Small intestine (tissue), 7 donors: Measurements from ENCODE around the gene ZNF441. TPM values are rescaled to one million over a fixed set of nuclear protein-coding genes. Genes with fewer than 3 reads are reported as not detected.
A peak's percentile ranks its signal among the peaks of the same experiment; 100 is the strongest.

Experiments
- DNase-seq, 2 donors: peaks; one replicate each; pipeline versions ENCODE4 v3.0.0 to v3.0.0-alpha.2; 2013
- FAIRE-seq: peaks from 2 replicates; lab custom pipeline; 2012; peaks lifted over from hg19 to GRCh38; lab: Jason Lieb, UNC
- H3K27ac ChIP-seq, 3 donors: one replicate each; pipeline ENCODE4 v1.5.1; 2013; ENCODE audit warnings: low read length in 2 of 3, mild to moderate bottlenecking in 2 of 3, control low read depth in 1 of 3, inconsistent platforms in 1 of 3, low read depth in 1 of 3, moderate library complexity in 1 of 3
- H3K27me3 ChIP-seq, 3 donors: one replicate each; pipeline ENCODE4 v1.6.1; 2013; ENCODE audit warnings: low read length in 3 of 3, inconsistent platforms in 1 of 3; ENCODE audit not compliant: control insufficient read depth in 3 of 3, insufficient read depth in 3 of 3
- H3K36me3 ChIP-seq, 3 donors: one replicate each; pipeline ENCODE4 v1.6.1; 2013; ENCODE audit warnings: low read length in 3 of 3, inconsistent platforms in 1 of 3, low read depth in 1 of 3, mild to moderate bottlenecking in 1 of 3, moderate library complexity in 1 of 3; ENCODE audit not compliant: control insufficient read depth in 3 of 3, insufficient read depth in 2 of 3
- H3K4me1 ChIP-seq, 3 donors: one replicate each; pipeline ENCODE4 v1.6.1; 2013; ENCODE audit warnings: low read length in 2 of 3, inconsistent platforms in 1 of 3, low read depth in 1 of 3, mild to moderate bottlenecking in 1 of 3, moderate library complexity in 1 of 3; ENCODE audit not compliant: control insufficient read depth in 3 of 3, insufficient read depth in 2 of 3
- H3K4me3 ChIP-seq, 3 donors: one replicate each; pipeline ENCODE4 v1.5.1; 2013; ENCODE audit warnings: low read length in 3 of 3, control low read depth in 1 of 3, inconsistent platforms in 1 of 3, low read depth in 1 of 3, mild to moderate bottlenecking in 1 of 3, moderate library complexity in 1 of 3
- H3K9me3 ChIP-seq, 2 donors: one replicate each; pipeline ENCODE4 v1.6.1; 2013; ENCODE audit warnings: low read depth in 1 of 2, low read length in 1 of 2; ENCODE audit not compliant: control insufficient read depth in 2 of 2, insufficient read depth in 1 of 2
- WGBS, 3 donors: extraction: QIAGEN DNeasy Blood & Tissue Kit; methylation state at CpG; one replicate each; pipeline ENCODE4 v1.1.7; 2013; 5-methylcytosine and 5-hydroxymethylcytosine counted together
- polyA plus RNA-seq, 4 donors: library from polyadenylated mRNA; stranded (reverse) in 3 of 4; unstranded in 1 of 4; fragments of 200-250 nt in 3 of 4; fragments of 120-200 nt in 1 of 4; gene quantifications; one replicate each; pipeline versions ENCODE4 v1.2.1 to v1.2.3, GENCODE V29; 2013
- donor health status: healthy with polysubstance abuse.
- donor health status: control.
- donor health status: control.
- donor health status: Bipolar disorder and iron deficiency.
- donor health status: healthy.

ZNF441 gene
- polyA plus RNA-seq, 4 donors = 1.4 to 7.5 (median 2.1) TPM

GRCh38 chr19:11738746-11739620, 27.8 kb upstream of the ZNF441 start, which contains the start of gene ZNF823:
TSS of gene ZNF823 (minus strand) at chr19:11738946. CDS start at chr19:11738819, 127 bp downstream.
- FAIRE-seq (peak; percentile 77), DNase-seq (peak; percentile 100)
- Histone ChIP-seq H3K36me3 (peaks cover 0 to 2% (median 0%) of the 10 kb centered on the region in 3 donors), H3K27me3 (no peaks in the 10 kb centered on the region), H3K4me3 (peak within 1 kb of the TSS; percentile 81 to 97 (median 91)), H3K27ac (peak within 1 kb of the TSS; percentile 94 to 96 (median 95)), H3K4me1 (peaks cover 4 to 11% (median 8%) of the 10 kb centered on the region in 3 donors), H3K9me3 (no peaks in the 10 kb centered on the region)
- 1% methylated on average over 31 to 35 of the region's 35 CpGs for WGBS, 3 donors

DNA sequence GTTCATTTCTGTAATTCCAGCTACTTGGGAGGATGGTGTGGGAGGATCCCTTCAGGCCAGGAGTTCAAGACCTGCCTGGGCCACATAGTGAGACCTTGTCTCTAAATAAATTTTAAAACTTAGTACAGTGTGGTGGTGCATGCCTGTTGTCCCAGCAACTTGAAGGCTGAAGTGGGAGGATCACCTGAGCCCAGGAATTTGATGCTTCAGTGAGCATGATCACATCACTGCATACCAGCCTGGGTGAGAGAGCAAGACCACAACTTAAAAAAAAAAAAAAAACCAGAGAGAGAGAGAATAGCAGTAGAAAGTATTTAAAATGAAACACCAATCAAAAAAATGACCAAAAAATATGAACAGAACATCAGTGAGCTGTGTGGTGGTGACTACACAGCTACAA, 20.9 kb upstream of the ZNF441 start:
- no peak for FAIRE-seq
- H3K27ac ChIP-seq = no peak overlapping the region
- H3K4me1 ChIP-seq = no peaks in the 10 kb centered on the region
- peaks cover 0 to 13% of the 10 kb centered on the region in 2 donors for H3K9me3 ChIP-seq
- no peaks in the 10 kb centered on the region for H3K27me3 ChIP-seq
- H3K36me3 ChIP-seq = no peaks in the 10 kb centered on the region
- H3K4me3 ChIP-seq = no peak overlapping the region
- no peak for DNase-seq

GRCh38 chr19:11747277-11747676, 19.5 kb upstream of the ZNF441 start:
- no peaks in the 10 kb centered on the region for H3K4me1 ChIP-seq
- no peak overlapping the region for H3K27ac ChIP-seq
- no peak for DNase-seq
- 48 to 80% (median 61%) methylated on average over 1 of the region's 1 CpG for WGBS, 3 donors
- no peak overlapping the region for H3K4me3 ChIP-seq
- peaks cover 0 to 13% of the 10 kb centered on the region in 2 donors for H3K9me3 ChIP-seq
- no peaks in the 10 kb centered on the region for H3K36me3 ChIP-seq
- no peaks in the 10 kb centered on the region for H3K27me3 ChIP-seq
- FAIRE-seq = no peak

DNA sequence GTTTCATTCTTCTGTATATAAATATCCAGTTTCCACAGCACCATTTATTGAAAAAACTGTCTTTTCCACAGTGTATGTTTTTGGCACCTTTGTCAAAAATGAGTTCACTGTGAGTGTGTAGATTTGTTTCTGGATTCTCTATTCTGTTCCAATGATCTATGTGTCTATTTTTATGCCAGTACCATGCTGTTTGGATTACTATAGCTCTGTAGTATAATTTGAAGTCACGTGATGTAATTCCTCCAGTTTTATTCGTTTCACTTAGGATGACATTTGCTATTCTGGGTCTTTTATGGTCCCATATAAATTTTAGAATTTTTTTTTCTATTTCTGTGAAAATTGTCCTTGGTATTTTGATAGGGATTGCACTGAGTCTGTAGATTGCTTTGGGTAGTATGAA, 17.0 kb upstream of the ZNF441 start:
- no peaks in the 10 kb centered on the region for H3K36me3 ChIP-seq
- no peaks in the 10 kb centered on the region for H3K27me3 ChIP-seq
- no peaks in the 10 kb centered on the region for H3K4me1 ChIP-seq
- H3K4me3 ChIP-seq = no peak overlapping the region
- peaks cover 0 to 13% of the 10 kb centered on the region in 2 donors for H3K9me3 ChIP-seq
- FAIRE-seq = no peak
- no peak overlapping the region for H3K27ac ChIP-seq
- WGBS, 3 donors = 32 to 61% (median 54%) methylated on average over 2 of the region's 2 CpGs
- DNase-seq = no peak

DNA sequence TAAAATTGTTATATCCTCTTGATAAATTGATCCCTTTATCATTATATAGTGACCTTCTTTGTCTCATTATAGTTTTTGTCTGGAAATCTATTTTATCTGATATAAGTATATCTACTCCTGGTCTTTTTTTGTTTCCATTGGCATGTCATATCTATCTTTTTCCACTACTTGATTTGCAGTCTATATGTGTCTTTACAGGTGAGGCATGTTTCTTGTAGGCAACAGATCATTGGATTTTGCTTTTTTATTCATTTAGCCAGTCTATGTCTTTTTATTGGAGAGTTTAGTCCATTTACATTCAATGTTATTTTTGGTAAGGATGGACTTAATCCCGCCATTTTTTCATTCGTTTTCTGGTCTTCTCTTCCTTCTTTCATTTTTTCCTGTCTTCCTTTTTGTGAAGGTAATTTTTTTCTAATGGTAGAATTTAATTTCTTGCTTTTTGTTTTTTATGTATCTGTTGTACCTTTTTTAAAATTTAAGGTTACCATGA, 14.5 kb upstream of the ZNF441 start:
- peaks cover 0 to 2% of the 10 kb centered on the region in 2 donors for H3K9me3 ChIP-seq
- H3K36me3 ChIP-seq = no peaks in the 10 kb centered on the region
- no peak for DNase-seq
- H3K4me1 ChIP-seq = no peaks in the 10 kb centered on the region
- FAIRE-seq = no peak
- WGBS, 3 donors = 63 to 90% (median 82%) methylated on average over 2 of the region's 2 CpGs
- no peak overlapping the region for H3K27ac ChIP-seq
- H3K27me3 ChIP-seq = no peaks in the 10 kb centered on the region
- H3K4me3 ChIP-seq = no peak overlapping the region

DNA sequence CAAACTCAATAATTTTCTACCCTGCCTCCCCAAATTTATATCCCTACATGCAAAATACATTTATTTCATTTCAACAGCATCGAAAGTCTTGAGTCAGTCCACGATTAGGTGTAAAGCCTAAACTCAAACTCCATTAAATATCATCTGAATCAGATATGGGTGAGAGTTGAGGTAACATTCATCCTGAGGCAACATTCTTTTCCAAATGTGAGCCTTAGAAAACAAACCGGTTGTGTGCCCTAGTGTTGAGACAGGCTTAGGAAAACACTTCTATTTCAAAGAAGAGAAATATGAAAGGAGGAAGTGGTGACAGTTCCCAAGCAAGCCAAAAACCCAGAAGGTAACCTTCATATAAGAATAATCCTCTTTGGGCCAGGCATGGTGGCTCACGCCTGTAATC, 12.1 kb upstream of the ZNF441 start:
- Histone ChIP-seq H3K36me3 (no peaks in the 10 kb centered on the region), H3K9me3 (no peaks in the 10 kb centered on the region), H3K4me3 (no peak overlapping the region), H3K27ac (no peak overlapping the region), H3K4me1 (no peaks in the 10 kb centered on the region), H3K27me3 (no peaks in the 10 kb centered on the region)
- FAIRE-seq (no peak), DNase-seq (no peak)
- 87 to 95% (median 89%) methylated on average over 4 of the region's 4 CpGs for WGBS, 3 donors

DNA sequence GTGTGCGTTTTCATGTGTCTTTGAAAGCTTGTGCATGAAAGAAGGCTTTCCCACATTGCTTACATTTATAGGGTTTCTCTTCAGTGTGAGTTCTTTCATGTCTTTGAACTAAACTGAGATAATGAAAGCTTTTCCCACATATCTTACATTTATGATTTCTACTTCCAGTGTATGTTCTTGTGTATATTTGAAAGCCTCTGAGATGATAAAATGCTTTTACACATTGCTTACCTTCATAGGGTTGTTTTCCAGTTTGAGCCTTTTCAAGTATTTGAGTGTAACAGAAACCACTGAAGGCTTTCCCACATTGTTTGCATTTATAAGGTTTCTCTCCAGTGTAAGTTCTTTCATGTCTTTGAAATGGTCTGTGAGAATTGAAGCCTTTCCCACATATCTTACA, 9.8 kb upstream of the ZNF441 start:
- Histone ChIP-seq H3K4me3 (no peak overlapping the region), H3K9me3 (no peaks in the 10 kb centered on the region), H3K4me1 (no peaks in the 10 kb centered on the region), H3K27ac (no peak overlapping the region), H3K27me3 (no peaks in the 10 kb centered on the region), H3K36me3 (no peaks in the 10 kb centered on the region)
- FAIRE-seq (no peak), DNase-seq (no peak)
- WGBS, 3 donors = 79 to 86% (median 86%) methylated on average over 1 of the region's 1 CpG

- 66 to 72% (median 70%) methylated on average over 7 of the region's 7 CpGs for WGBS, 3 donors
- Histone ChIP-seq H3K36me3 (no peaks in the 10 kb centered on the region), H3K4me3 (no peak overlapping the region), H3K4me1 (no peaks in the 10 kb centered on the region), H3K27ac (no peak overlapping the region), H3K9me3 (no peaks in the 10 kb centered on the region), H3K27me3 (no peaks in the 10 kb centered on the region)
- DNase-seq (no peak), FAIRE-seq (no peak)
Observed at GRCh38 chr19:11759805-11760204, 7.0 kb upstream of the ZNF441 start.
